GM23248 (cell line): Measurements from ENCODE around the gene PDP2.

Experiments used
- EZH2 ChIP-seq: fragments of 200-600 bp; sonication (generic); IDR thresholded peaks from 2 replicates; pipeline ENCODE4 v1.6.1; 2018; ENCODE audit warnings: antibody characterized with exemption, mild to moderate bottlenecking; ENCODE audit not compliant: insufficient read depth, poor library complexity, severe bottlenecking
- EZH2phosphoT487 ChIP-seq: fragments of 200-600 bp; sonication (generic); IDR thresholded peaks from 2 replicates; pipeline ENCODE4 v1.6.1; 2018; ENCODE audit warnings: antibody characterized with exemption, moderate library complexity, mild to moderate bottlenecking, low read depth; ENCODE audit not compliant: insufficient read depth

DNA sequence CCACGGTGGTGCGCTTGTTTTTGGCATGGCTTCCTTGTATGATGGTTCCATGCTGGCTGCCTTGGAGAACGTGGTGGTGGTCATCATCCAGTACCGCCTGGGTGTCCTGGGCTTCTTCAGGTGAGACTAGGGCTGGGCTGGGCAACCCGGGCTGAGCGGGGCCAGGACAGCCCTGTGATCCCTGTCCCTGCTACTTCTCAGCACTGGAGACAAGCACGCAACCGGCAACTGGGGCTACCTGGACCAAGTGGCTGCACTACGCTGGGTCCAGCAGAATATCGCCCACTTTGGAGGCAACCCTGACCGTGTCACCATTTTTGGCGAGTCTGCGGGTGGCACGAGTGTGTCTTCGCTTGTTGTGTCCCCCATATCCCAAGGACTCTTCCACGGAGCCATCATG lies 59.9 kb downstream of the PDP2 start:
- TF ChIP-seq EZH2phosphoT487 (no peak), EZH2 (no peak)
